Measurements from ENCODE around the gene MACROH2A1.

Gene MACROH2A1

GRCh38 chr5:135396459-135397055, 2.5 kb downstream of the MACROH2A1 start:
- DNase-seq, result no peak

GRCh38 chr5:135395866-135396265, 3.2 kb downstream of the MACROH2A1 start:
- DNase-seq, result no peak

- no peak for DNase-seq
Observed at GRCh38 chr5:135395451-135395850, 3.6 kb downstream of the MACROH2A1 start.

- DNase-seq, result no peak
Observed at GRCh38 chr5:135394095-135394494, 4.9 kb downstream of the MACROH2A1 start.

GRCh38 chr5:135393691-135394090, 5.3 kb downstream of the MACROH2A1 start:
- no peak for DNase-seq

- DNase-seq, result no peak
Observed at GRCh38 chr5:135393229-135393628, 5.8 kb downstream of the MACROH2A1 start.

GRCh38 chr5:135392256-135392655, 6.8 kb downstream of the MACROH2A1 start:
- DNase-seq, result no peak

- DNase-seq, result no peak
Observed at GRCh38 chr5:135391869-135392255, 7.2 kb downstream of the MACROH2A1 start.

GRCh38 chr5:135391116-135391868, 7.7 kb downstream of the MACROH2A1 start:
- DNase-seq, result no peak

GRCh38 chr5:135388860-135389435, 10.1 kb downstream of the MACROH2A1 start:
- DNase-seq, result no peak

GRCh38 chr5:135387629-135387960, 11.4 kb downstream of the MACROH2A1 start:
- DNase-seq, result no peak

- DNase-seq, result no peak
Observed at GRCh38 chr5:135386886-135387628, 12.0 kb downstream of the MACROH2A1 start.

- no peak for DNase-seq
Observed at GRCh38 chr5:135386096-135386495, 12.9 kb downstream of the MACROH2A1 start.

- DNase-seq, result no peak
Observed at GRCh38 chr5:135385576-135385975, 13.5 kb downstream of the MACROH2A1 start.

GRCh38 chr5:135384898-135385297, 14.1 kb downstream of the MACROH2A1 start:
- DNase-seq, result no peak

GRCh38 chr5:135383803-135384495, 15.1 kb downstream of the MACROH2A1 start:
- no peak for DNase-seq

- DNase-seq, result no peak
Observed at GRCh38 chr5:135382981-135383380, 16.1 kb downstream of the MACROH2A1 start.

GRCh38 chr5:135382106-135382790, 16.8 kb downstream of the MACROH2A1 start:
- DNase-seq, result no peak

- no peak for DNase-seq
Observed at GRCh38 chr5:135379046-135379654, 19.9 kb downstream of the MACROH2A1 start.

GRCh38 chr5:135377751-135378680, 21.0 kb downstream of the MACROH2A1 start:
- no peak for DNase-seq
